ENCODE results near the gene CDO1. TPM values are rescaled to one million over a fixed set of nuclear protein-coding genes. Genes with fewer than 3 reads are reported as not detected.

CDO1 gene
- total RNA-seq, 1 experiment from 2014 or later = 13.2 TPM

DNA sequence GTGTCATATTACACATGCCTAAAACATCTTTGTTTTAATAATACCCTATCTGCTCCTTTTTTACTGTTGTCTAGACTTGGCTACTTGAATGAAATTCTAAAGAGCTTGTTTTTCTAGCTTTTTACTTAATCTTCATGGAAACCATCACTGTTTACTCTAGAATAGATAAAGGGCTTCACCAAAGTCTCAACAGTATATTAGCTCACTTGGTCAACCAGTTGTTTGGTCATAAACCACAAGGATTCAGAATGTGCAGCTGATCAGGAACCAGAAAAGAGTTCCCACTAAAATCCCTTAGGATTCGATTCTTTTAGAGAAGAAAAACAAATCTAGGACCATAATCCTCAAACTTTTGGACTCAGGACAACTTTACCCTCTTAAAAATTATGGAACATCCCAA is 38.0 kb downstream of the CDO1 start:
- no peaks in the 10 kb centered on the region for H3K27me3 Mint-ChIP-seq (ENCODE audit: low read depth)
- CTCF ChIA-PET = interaction anchor here (0.6 kb wide), 1 partner anchor 204 kb away, joined by 4 read pairs; no protein-coding TSS in a partner anchor
- no peaks in the 10 kb centered on the region for H3K4me1 Mint-ChIP-seq
- no peak for DNase-seq (ENCODE audit: low spot score)
- no peaks in the 10 kb centered on the region for H3K36me3 Mint-ChIP-seq
- H3K9me3 Mint-ChIP-seq = no peaks in the 10 kb centered on the region
- no peak overlapping the region for H3K27ac Mint-ChIP-seq
- H3K4me3 Mint-ChIP-seq = no peak overlapping the region
- no peak for ATAC-seq
- TF ChIP-seq ZNF423 (CRISPR knock-in tag; IDR thresholded peaks at IDR 0.05) (no peak), ZNF138 (CRISPR knock-in tag; conservative IDR thresholded peaks at IDR 0.05) (no peak), NFE2L1 (CRISPR knock-in tag; IDR thresholded peaks at IDR 0.05) (no peak), SMAD4 (CRISPR knock-in tag; IDR thresholded peaks at IDR 0.05) (no peak), ATF3 (CRISPR knock-in tag; conservative IDR thresholded peaks at IDR 0.05) (no peak), ZNF396 (CRISPR knock-in tag; IDR thresholded peaks at IDR 0.05; ENCODE audit: borderline replicate concordance) (no peak), PRRX2 (CRISPR knock-in tag; IDR thresholded peaks at IDR 0.05) (no peak), GTF2I (CRISPR knock-in tag; conservative IDR thresholded peaks at IDR 0.05) (no peak), FOXK1 (CRISPR knock-in tag; IDR thresholded peaks at IDR 0.05) (no peak), TCF7 (CRISPR knock-in tag; IDR thresholded peaks at IDR 0.05; ENCODE audit: low read depth) (no peak), CBFB (CRISPR knock-in tag; IDR thresholded peaks at IDR 0.05; ENCODE audit: low read depth) (no peak), TEAD4 (CRISPR knock-in tag; IDR thresholded peaks at IDR 0.05) (no peak), FOXJ3 (CRISPR knock-in tag; IDR thresholded peaks at IDR 0.05; ENCODE audit: borderline replicate concordance) (no peak)
- TF ChIP-seq, protein P1, sequence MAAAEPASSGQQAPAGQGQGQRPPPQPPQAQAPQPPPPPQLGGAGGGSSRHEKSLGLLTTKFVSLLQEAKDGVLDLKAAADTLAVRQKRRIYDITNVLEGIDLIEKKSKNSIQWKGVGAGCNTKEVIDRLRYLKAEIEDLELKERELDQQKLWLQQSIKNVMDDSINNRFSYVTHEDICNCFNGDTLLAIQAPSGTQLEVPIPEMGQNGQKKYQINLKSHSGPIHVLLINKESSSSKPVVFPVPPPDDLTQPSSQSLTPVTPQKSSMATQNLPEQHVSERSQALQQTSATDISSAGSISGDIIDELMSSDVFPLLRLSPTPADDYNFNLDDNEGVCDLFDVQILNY (CRISPR knock-in tag; IDR thresholded peaks at IDR 0.05) = no peak
- TF ChIP-seq, protein P2, sequence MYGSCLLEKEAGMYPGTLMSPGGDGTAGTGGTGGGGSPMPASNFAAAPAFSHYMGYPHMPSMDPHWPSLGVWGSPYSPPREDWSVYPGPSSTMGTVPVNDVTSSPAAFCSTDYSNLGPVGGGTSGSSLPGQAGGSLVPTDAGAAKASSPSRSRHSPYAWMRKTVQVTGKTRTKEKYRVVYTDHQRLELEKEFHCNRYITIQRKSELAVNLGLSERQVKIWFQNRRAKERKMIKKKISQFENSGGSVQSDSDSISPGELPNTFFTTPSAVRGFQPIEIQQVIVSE (CRISPR knock-in tag; IDR thresholded peaks at IDR 0.05; ENCODE audit: borderline replicate concordance) = no peak
- TF ChIP-seq, protein P3, sequence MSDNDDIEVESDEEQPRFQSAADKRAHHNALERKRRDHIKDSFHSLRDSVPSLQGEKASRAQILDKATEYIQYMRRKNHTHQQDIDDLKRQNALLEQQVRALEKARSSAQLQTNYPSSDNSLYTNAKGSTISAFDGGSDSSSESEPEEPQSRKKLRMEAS (CRISPR knock-in tag; IDR thresholded peaks at IDR 0.05) = no peak
- TF ChIP-seq, protein P4, sequence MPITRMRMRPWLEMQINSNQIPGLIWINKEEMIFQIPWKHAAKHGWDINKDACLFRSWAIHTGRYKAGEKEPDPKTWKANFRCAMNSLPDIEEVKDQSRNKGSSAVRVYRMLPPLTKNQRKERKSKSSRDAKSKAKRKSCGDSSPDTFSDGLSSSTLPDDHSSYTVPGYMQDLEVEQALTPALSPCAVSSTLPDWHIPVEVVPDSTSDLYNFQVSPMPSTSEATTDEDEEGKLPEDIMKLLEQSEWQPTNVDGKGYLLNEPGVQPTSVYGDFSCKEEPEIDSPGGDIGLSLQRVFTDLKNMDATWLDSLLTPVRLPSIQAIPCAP (CRISPR knock-in tag; IDR thresholded peaks at IDR 0.05) = no peak
- TF ChIP-seq, protein P5, sequence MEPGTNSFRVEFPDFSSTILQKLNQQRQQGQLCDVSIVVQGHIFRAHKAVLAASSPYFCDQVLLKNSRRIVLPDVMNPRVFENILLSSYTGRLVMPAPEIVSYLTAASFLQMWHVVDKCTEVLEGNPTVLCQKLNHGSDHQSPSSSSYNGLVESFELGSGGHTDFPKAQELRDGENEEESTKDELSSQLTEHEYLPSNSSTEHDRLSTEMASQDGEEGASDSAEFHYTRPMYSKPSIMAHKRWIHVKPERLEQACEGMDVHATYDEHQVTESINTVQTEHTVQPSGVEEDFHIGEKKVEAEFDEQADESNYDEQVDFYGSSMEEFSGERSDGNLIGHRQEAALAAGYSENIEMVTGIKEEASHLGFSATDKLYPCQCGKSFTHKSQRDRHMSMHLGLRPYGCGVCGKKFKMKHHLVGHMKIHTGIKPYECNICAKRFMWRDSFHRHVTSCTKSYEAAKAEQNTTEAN (CRISPR knock-in tag; IDR thresholded peaks at IDR 0.05) = no peak
- TF ChIP-seq, protein P6, sequence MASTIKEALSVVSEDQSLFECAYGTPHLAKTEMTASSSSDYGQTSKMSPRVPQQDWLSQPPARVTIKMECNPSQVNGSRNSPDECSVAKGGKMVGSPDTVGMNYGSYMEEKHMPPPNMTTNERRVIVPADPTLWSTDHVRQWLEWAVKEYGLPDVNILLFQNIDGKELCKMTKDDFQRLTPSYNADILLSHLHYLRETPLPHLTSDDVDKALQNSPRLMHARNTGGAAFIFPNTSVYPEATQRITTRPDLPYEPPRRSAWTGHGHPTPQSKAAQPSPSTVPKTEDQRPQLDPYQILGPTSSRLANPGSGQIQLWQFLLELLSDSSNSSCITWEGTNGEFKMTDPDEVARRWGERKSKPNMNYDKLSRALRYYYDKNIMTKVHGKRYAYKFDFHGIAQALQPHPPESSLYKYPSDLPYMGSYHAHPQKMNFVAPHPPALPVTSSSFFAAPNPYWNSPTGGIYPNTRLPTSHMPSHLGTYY (CRISPR knock-in tag; IDR thresholded peaks at IDR 0.05) = no peak
- POLR2A ChIA-PET = no interaction called here

- Mint-ChIP-seq H3K27me3 (ENCODE audit: low read depth) (no peaks in the 10 kb centered on the region), H3K4me1 (peaks cover 8% of the 10 kb centered on the region; the same call in 1 of the 2 replicates)
- CTCF ChIA-PET = no interaction called here
- TF ChIP-seq MXD4 (CRISPR knock-in tag; IDR thresholded peaks at IDR 0.05; ENCODE audit: borderline replicate concordance) (no peak), ATF3 (CRISPR knock-in tag; conservative IDR thresholded peaks at IDR 0.05) (no peak), TCF7 (CRISPR knock-in tag; IDR thresholded peaks at IDR 0.05; ENCODE audit: low read depth) (no peak), NR3C1 (CRISPR knock-in tag; conservative IDR thresholded peaks at IDR 0.05; ENCODE audit: low read depth) (no peak), CREM (CRISPR knock-in tag; IDR thresholded peaks at IDR 0.05) (no peak), JUN (CRISPR knock-in tag; IDR thresholded peaks at IDR 0.05) (no peak)
- TF ChIP-seq, protein P7, sequence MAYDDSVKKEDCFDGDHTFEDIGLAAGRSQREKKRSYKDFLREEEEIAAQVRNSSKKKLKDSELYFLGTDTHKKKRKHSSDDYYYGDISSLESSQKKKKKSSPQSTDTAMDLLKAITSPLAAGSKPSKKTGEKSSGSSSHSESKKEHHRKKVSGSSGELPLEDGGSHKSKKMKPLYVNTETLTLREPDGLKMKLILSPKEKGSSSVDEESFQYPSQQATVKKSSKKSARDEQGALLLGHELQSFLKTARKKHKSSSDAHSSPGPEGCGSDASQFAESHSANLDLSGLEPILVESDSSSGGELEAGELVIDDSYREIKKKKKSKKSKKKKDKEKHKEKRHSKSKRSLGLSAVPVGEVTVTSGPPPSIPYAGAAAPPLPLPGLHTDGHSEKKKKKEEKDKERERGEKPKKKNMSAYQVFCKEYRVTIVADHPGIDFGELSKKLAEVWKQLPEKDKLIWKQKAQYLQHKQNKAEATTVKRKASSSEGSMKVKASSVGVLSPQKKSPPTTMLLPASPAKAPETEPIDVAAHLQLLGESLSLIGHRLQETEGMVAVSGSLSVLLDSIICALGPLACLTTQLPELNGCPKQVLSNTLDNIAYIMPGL (CRISPR knock-in tag; IDR thresholded peaks at IDR 0.05) = no peak
- TF ChIP-seq, protein P8, sequence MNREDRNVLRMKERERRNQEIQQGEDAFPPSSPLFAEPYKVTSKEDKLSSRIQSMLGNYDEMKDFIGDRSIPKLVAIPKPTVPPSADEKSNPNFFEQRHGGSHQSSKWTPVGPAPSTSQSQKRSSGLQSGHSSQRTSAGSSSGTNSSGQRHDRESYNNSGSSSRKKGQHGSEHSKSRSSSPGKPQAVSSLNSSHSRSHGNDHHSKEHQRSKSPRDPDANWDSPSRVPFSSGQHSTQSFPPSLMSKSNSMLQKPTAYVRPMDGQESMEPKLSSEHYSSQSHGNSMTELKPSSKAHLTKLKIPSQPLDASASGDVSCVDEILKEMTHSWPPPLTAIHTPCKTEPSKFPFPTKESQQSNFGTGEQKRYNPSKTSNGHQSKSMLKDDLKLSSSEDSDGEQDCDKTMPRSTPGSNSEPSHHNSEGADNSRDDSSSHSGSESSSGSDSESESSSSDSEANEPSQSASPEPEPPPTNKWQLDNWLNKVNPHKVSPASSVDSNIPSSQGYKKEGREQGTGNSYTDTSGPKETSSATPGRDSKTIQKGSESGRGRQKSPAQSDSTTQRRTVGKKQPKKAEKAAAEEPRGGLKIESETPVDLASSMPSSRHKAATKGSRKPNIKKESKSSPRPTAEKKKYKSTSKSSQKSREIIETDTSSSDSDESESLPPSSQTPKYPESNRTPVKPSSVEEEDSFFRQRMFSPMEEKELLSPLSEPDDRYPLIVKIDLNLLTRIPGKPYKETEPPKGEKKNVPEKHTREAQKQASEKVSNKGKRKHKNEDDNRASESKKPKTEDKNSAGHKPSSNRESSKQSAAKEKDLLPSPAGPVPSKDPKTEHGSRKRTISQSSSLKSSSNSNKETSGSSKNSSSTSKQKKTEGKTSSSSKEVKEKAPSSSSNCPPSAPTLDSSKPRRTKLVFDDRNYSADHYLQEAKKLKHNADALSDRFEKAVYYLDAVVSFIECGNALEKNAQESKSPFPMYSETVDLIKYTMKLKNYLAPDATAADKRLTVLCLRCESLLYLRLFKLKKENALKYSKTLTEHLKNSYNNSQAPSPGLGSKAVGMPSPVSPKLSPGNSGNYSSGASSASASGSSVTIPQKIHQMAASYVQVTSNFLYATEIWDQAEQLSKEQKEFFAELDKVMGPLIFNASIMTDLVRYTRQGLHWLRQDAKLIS (CRISPR knock-in tag; IDR thresholded peaks at IDR 0.05; ENCODE audit: borderline replicate concordance) = no peak
Observed at GRCh38 chr5:115776989-115777388, 39.5 kb downstream of the CDO1 start.

More at GRCh38 chr5:115776989-115777388, 39.5 kb downstream of the CDO1 start:
- POLR2A ChIA-PET = no interaction called here
- H3K27ac Mint-ChIP-seq = no peak overlapping the region
- H3K4me3 Mint-ChIP-seq = no peak overlapping the region
- H3K36me3 Mint-ChIP-seq = no peaks in the 10 kb centered on the region
- DNase-seq (ENCODE audit: low spot score) (no peak), ATAC-seq (no peak)
- H3K9me3 Mint-ChIP-seq = no peaks in the 10 kb centered on the region

Measured in WTC11 (cell line).